A549 (cell line): Measurements from ENCODE around the gene APOM.

Experiments
- CBX8 ChIP-seq: fragments of 200-600 bp; sonication (generic); IDR thresholded peaks from 2 replicates; pipeline ENCODE4 v1.6.1; 2016
- CHD2 ChIP-seq: fragments of 150-350 bp; IDR thresholded peaks from 2 replicates; pipeline ENCODE4 v1.6.1; 2014; ENCODE audit warnings: low read length; ENCODE audit not compliant: partially characterized antibody
- HDAC2 ChIP-seq: fragments of 200-600 bp; sonication (generic); IDR thresholded peaks from 2 replicates; pipeline ENCODE4 v1.6.1; 2016
- HOXA7 ChIP-seq: fragments of 250-450 bp; sonication (Bioruptor Pico); IDR thresholded peaks from 2 replicates; pipeline ENCODE4 v1.5.0; 2020; ENCODE audit warnings: mild to moderate bottlenecking, moderate library complexity
- JUNB ChIP-seq: fragments of >200 bp; sonication (Bioruptor Twin); formaldehyde crosslinking; IDR thresholded peaks from 2 replicates; pipeline ENCODE4 v1.6.1; 2016
- RAD21 ChIP-seq, 2 experiments: fragments of >200 bp in 1 of 2; sonication (Bioruptor Twin) in 1 of 2; formaldehyde crosslinking in 1 of 2; IDR thresholded peaks in 1 of 2; conservative IDR thresholded peaks in 1 of 2; 2 replicates in 1 of 2; 3 replicates in 1 of 2; pipeline ENCODE4 v1.6.1; 2012 to 2018; ENCODE audit warnings: inconsistent platforms in 1 of 2
- TP53 ChIP-seq: fragments of 250-450 bp; sonication (Bioruptor Pico); IDR thresholded peaks from 2 replicates; pipeline ENCODE4 v1.5.0; 2021; ENCODE audit warnings: mild to moderate bottlenecking, moderate library complexity
- ZSCAN20 ChIP-seq: fragments of 250-450 bp; sonication (Bioruptor Pico); IDR thresholded peaks from 2 replicates; pipeline ENCODE4 v1.8.0; 2022; ENCODE audit warnings: mild to moderate bottlenecking, moderate library complexity
- TF ChIP-seq, protein P1 (sequence below): fragments of >200 bp; sonication (Bioruptor Twin); formaldehyde crosslinking; IDR thresholded peaks from 3 replicates; pipeline ENCODE4 v1.5.1; 2016

DNA sequence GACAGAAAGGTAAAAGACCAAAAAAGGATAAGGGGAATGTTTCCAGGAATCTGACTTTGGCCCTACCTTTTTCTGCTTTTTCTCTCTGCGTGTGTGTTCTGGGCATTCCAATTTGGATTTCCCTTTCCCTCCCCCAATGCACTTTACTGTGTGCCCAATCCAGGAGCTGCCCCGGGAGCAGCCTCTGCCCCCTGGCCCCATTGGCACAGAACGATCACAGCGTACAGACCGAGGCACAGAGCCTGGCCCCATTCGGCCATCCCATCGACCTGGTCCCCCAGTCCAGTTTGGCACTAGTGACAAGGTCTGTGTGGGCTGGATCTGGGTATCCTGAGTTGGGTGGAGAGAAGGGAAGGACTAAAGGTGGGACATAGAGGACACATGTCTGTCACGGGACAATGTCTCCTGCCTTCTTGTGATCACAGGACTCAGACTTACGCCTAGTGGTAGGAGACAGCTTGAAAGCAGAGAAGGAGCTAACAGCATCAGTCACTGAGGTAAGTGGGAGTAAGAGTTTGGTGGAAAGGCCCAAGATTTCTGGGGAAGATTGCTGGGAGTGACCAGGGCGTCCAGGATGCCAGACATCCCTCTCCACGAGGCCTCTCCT is 20.6 kb upstream of the APOM start:
- TF ChIP-seq HOXA7 (CRISPR knock-in tag) = no peak
- TF ChIP-seq, protein P1, sequence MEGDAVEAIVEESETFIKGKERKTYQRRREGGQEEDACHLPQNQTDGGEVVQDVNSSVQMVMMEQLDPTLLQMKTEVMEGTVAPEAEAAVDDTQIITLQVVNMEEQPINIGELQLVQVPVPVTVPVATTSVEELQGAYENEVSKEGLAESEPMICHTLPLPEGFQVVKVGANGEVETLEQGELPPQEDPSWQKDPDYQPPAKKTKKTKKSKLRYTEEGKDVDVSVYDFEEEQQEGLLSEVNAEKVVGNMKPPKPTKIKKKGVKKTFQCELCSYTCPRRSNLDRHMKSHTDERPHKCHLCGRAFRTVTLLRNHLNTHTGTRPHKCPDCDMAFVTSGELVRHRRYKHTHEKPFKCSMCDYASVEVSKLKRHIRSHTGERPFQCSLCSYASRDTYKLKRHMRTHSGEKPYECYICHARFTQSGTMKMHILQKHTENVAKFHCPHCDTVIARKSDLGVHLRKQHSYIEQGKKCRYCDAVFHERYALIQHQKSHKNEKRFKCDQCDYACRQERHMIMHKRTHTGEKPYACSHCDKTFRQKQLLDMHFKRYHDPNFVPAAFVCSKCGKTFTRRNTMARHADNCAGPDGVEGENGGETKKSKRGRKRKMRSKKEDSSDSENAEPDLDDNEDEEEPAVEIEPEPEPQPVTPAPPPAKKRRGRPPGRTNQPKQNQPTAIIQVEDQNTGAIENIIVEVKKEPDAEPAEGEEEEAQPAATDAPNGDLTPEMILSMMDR = no peak
- no peak for TF ChIP-seq JUNB
- TF ChIP-seq RAD21 (conservative IDR thresholded peaks at IDR 0.05 in 1 of 2, IDR thresholded peaks at IDR 0.05 in 1 of 2) = no peak
- no peak for TF ChIP-seq TP53 (CRISPR knock-in tag)
- TF ChIP-seq CHD2 = no peak
- TF ChIP-seq CBX8 = no peak
- no peak for TF ChIP-seq ZSCAN20 (CRISPR knock-in tag)
- TF ChIP-seq HDAC2 = no peak
